ENCODE results near the gene SYT6.

SYT6 gene

GRCh38 chr1:114114185-114115094, 39.2 kb downstream of the SYT6 start:
- no peak overlapping the region for H3K27ac ChIP-seq (ENCODE audit: low read length)
- H3K4me3 ChIP-seq (ENCODE audit: low read length) = no peak overlapping the region
- H3K4me1 ChIP-seq (ENCODE audit: control insufficient read depth, low read depth, low read length) = peaks cover 16% of the 10 kb centered on the region
- H3K9me3 ChIP-seq (ENCODE audit: control insufficient read depth, low read depth, low read length) = no peaks in the 10 kb centered on the region
- H3K9ac ChIP-seq (ENCODE audit: low read length) = no peak overlapping the region
- peaks cover 23% of the 10 kb centered on the region for H3K36me3 ChIP-seq (ENCODE audit: control insufficient read depth, low read depth, low read length)
- no peaks in the 10 kb centered on the region for H3K27me3 ChIP-seq (ENCODE audit: control insufficient read depth, insufficient read depth, low read length)

- no peak overlapping the region for H3K27ac ChIP-seq (ENCODE audit: low read length)
- H3K27me3 ChIP-seq (ENCODE audit: control insufficient read depth, insufficient read depth, low read length) = no peaks in the 10 kb centered on the region
- no peak overlapping the region for H3K9ac ChIP-seq (ENCODE audit: low read length)
- H3K4me1 ChIP-seq (ENCODE audit: control insufficient read depth, low read depth, low read length) = peaks cover 10% of the 10 kb centered on the region
- no peaks in the 10 kb centered on the region for H3K9me3 ChIP-seq (ENCODE audit: control insufficient read depth, low read depth, low read length)
- no peak overlapping the region for H3K4me3 ChIP-seq (ENCODE audit: low read length)
- peaks cover 23% of the 10 kb centered on the region for H3K36me3 ChIP-seq (ENCODE audit: control insufficient read depth, low read depth, low read length)
These were observed 40.1 kb downstream of the SYT6 start for GRCh38 chr1:114113411-114114184.

GRCh38 chr1:114112775-114113174, 40.9 kb downstream of the SYT6 start:
- no peak overlapping the region for H3K27ac ChIP-seq (ENCODE audit: low read length)
- no peaks in the 10 kb centered on the region for H3K9me3 ChIP-seq (ENCODE audit: control insufficient read depth, low read depth, low read length)
- H3K27me3 ChIP-seq (ENCODE audit: control insufficient read depth, insufficient read depth, low read length) = no peaks in the 10 kb centered on the region
- H3K36me3 ChIP-seq (ENCODE audit: control insufficient read depth, low read depth, low read length) = peaks cover 22% of the 10 kb centered on the region
- H3K9ac ChIP-seq (ENCODE audit: low read length) = no peak overlapping the region
- peaks cover 8% of the 10 kb centered on the region for H3K4me1 ChIP-seq (ENCODE audit: control insufficient read depth, low read depth, low read length)
- no peak overlapping the region for H3K4me3 ChIP-seq (ENCODE audit: low read length)

- Histone ChIP-seq H3K4me1 (ENCODE audit: control insufficient read depth, low read depth, low read length) (peaks cover 8% of the 10 kb centered on the region), H3K27ac (ENCODE audit: low read length) (no peak overlapping the region), H3K4me3 (ENCODE audit: low read length) (no peak overlapping the region), H3K9ac (ENCODE audit: low read length) (no peak overlapping the region), H3K27me3 (ENCODE audit: control insufficient read depth, insufficient read depth, low read length) (no peaks in the 10 kb centered on the region), H3K9me3 (ENCODE audit: control insufficient read depth, low read depth, low read length) (no peaks in the 10 kb centered on the region), H3K36me3 (ENCODE audit: control insufficient read depth, low read depth, low read length) (peaks cover 15% of the 10 kb centered on the region)
These were observed 41.7 kb downstream of the SYT6 start for GRCh38 chr1:114111731-114112641.

GRCh38 chr1:114109981-114110380, 43.7 kb downstream of the SYT6 start:
- H3K36me3 ChIP-seq (ENCODE audit: control insufficient read depth, low read depth, low read length) = peaks cover 9% of the 10 kb centered on the region
- no peak overlapping the region for H3K27ac ChIP-seq (ENCODE audit: low read length)
- H3K4me3 ChIP-seq (ENCODE audit: low read length) = no peak overlapping the region
- H3K9ac ChIP-seq (ENCODE audit: low read length) = no peak overlapping the region
- no peaks in the 10 kb centered on the region for H3K9me3 ChIP-seq (ENCODE audit: control insufficient read depth, low read depth, low read length)
- H3K4me1 ChIP-seq (ENCODE audit: control insufficient read depth, low read depth, low read length) = peaks cover 20% of the 10 kb centered on the region
- no peaks in the 10 kb centered on the region for H3K27me3 ChIP-seq (ENCODE audit: control insufficient read depth, insufficient read depth, low read length)

GRCh38 chr1:114108751-114109255, 44.9 kb downstream of the SYT6 start:
- H3K4me3 ChIP-seq (ENCODE audit: low read length) = no peak overlapping the region
- no peak overlapping the region for H3K27ac ChIP-seq (ENCODE audit: low read length)
- H3K9ac ChIP-seq (ENCODE audit: low read length) = no peak overlapping the region
- peaks cover 16% of the 10 kb centered on the region for H3K4me1 ChIP-seq (ENCODE audit: control insufficient read depth, low read depth, low read length)
- peaks cover 16% of the 10 kb centered on the region for H3K36me3 ChIP-seq (ENCODE audit: control insufficient read depth, low read depth, low read length)
- H3K27me3 ChIP-seq (ENCODE audit: control insufficient read depth, insufficient read depth, low read length) = no peaks in the 10 kb centered on the region
- H3K9me3 ChIP-seq (ENCODE audit: control insufficient read depth, low read depth, low read length) = no peaks in the 10 kb centered on the region

GRCh38 chr1:114107474-114108435, 45.9 kb downstream of the SYT6 start:
- Histone ChIP-seq H3K4me1 (ENCODE audit: control insufficient read depth, low read depth, low read length) (peaks cover 12% of the 10 kb centered on the region), H3K27me3 (ENCODE audit: control insufficient read depth, insufficient read depth, low read length) (no peaks in the 10 kb centered on the region), H3K27ac (ENCODE audit: low read length) (no peak overlapping the region), H3K9ac (ENCODE audit: low read length) (no peak overlapping the region), H3K4me3 (ENCODE audit: low read length) (no peak overlapping the region), H3K9me3 (ENCODE audit: control insufficient read depth, low read depth, low read length) (no peaks in the 10 kb centered on the region), H3K36me3 (ENCODE audit: control insufficient read depth, low read depth, low read length) (peaks cover 26% of the 10 kb centered on the region)

GRCh38 chr1:114105421-114105979, 48.2 kb downstream of the SYT6 start:
- Histone ChIP-seq H3K4me3 (ENCODE audit: low read length) (no peak overlapping the region), H3K4me1 (ENCODE audit: control insufficient read depth, low read depth, low read length) (peaks cover 12% of the 10 kb centered on the region), H3K9me3 (ENCODE audit: control insufficient read depth, low read depth, low read length) (no peaks in the 10 kb centered on the region), H3K27me3 (ENCODE audit: control insufficient read depth, insufficient read depth, low read length) (no peaks in the 10 kb centered on the region), H3K36me3 (ENCODE audit: control insufficient read depth, low read depth, low read length) (peaks cover 39% of the 10 kb centered on the region), H3K9ac (ENCODE audit: low read length) (no peak overlapping the region), H3K27ac (ENCODE audit: low read length) (no peak overlapping the region)

GRCh38 chr1:114104949-114105348, 48.7 kb downstream of the SYT6 start:
- Histone ChIP-seq H3K4me3 (ENCODE audit: low read length) (no peak overlapping the region), H3K4me1 (ENCODE audit: control insufficient read depth, low read depth, low read length) (peaks cover 12% of the 10 kb centered on the region), H3K27ac (ENCODE audit: low read length) (no peak overlapping the region), H3K9ac (ENCODE audit: low read length) (no peak overlapping the region), H3K9me3 (ENCODE audit: control insufficient read depth, low read depth, low read length) (no peaks in the 10 kb centered on the region), H3K27me3 (ENCODE audit: control insufficient read depth, insufficient read depth, low read length) (no peaks in the 10 kb centered on the region), H3K36me3 (ENCODE audit: control insufficient read depth, low read depth, low read length) (peaks cover 44% of the 10 kb centered on the region)

GRCh38 chr1:114103992-114104391, 49.7 kb downstream of the SYT6 start:
- Histone ChIP-seq H3K9me3 (ENCODE audit: control insufficient read depth, low read depth, low read length) (no peaks in the 10 kb centered on the region), H3K27me3 (ENCODE audit: control insufficient read depth, insufficient read depth, low read length) (no peaks in the 10 kb centered on the region), H3K36me3 (ENCODE audit: control insufficient read depth, low read depth, low read length) (peaks cover 52% of the 10 kb centered on the region), H3K27ac (ENCODE audit: low read length) (no peak overlapping the region), H3K4me1 (ENCODE audit: control insufficient read depth, low read depth, low read length) (peaks cover 12% of the 10 kb centered on the region), H3K9ac (ENCODE audit: low read length) (no peak overlapping the region), H3K4me3 (ENCODE audit: low read length) (no peak overlapping the region)

Measured in iPS-18a (cell line).